GM23338 (cell line): ENCODE results near the gene CCDC167. TPM values are rescaled to one million over a fixed set of nuclear protein-coding genes. Genes with fewer than 3 reads are reported as not detected.

ENCODE experiments used
- CREB1 ChIP-seq: fragments of 250-450 bp; sonication (Bioruptor Pico); IDR thresholded peaks from 2 replicates; pipeline ENCODE4 v1.5.0; 2020; ENCODE audit warnings: low read depth, mild to moderate bottlenecking, moderate library complexity
- CTCF ChIP-seq, 2 experiments: fragments of 200-600 bp in 1 of 2; sonication (generic) in 1 of 2; conservative IDR thresholded peaks; 2 replicates each; pipeline versions ENCODE4 v1.5.1 to v1.6.1; 2016 to 2017; ENCODE audit warnings: antibody characterized with exemption in 2 of 2, low read depth in 2 of 2, mild to moderate bottlenecking in 2 of 2, moderate library complexity in 1 of 2
- ETS1 ChIP-seq: IDR thresholded peaks from 2 replicates; pipeline ENCODE4 v1.6.1; 2016; ENCODE audit warnings: antibody characterized with exemption
- JUNB ChIP-seq: IDR thresholded peaks from one replicate; pipeline ENCODE4 v1.6.1; 2016; ENCODE audit warnings: antibody characterized with exemption; ENCODE audit not compliant: unreplicated experiment
- NANOG ChIP-seq: IDR thresholded peaks from 2 replicates; pipeline ENCODE4 v1.6.1; 2016; ENCODE audit warnings: antibody characterized with exemption, borderline replicate concordance
- POLR2AphosphoS5 ChIP-seq: IDR thresholded peaks from 2 replicates; pipeline ENCODE4 v1.6.1; 2016; ENCODE audit warnings: antibody characterized with exemption, low read depth
- ZNF114 ChIP-seq: fragments of 250-450 bp; sonication (Bioruptor Pico); IDR thresholded peaks from 2 replicates; pipeline ENCODE4 v1.5.0; 2020; ENCODE audit warnings: mild to moderate bottlenecking, moderate library complexity
- ZNF331 ChIP-seq: fragments of 250-450 bp; sonication (Bioruptor Pico); IDR thresholded peaks from 2 replicates; pipeline ENCODE4 v1.5.0; 2020; ENCODE audit warnings: low read depth, mild to moderate bottlenecking, moderate library complexity
- ZNF462 ChIP-seq: fragments of 250-450 bp; sonication (Bioruptor Pico); IDR thresholded peaks from 2 replicates; pipeline ENCODE4 v1.5.0; 2020; ENCODE audit warnings: mild to moderate bottlenecking, moderate library complexity
- polyA plus RNA-seq: library from polyadenylated mRNA; unstranded; fragments of >200 nt; fragmentation: Nextera tagmentation; extraction: Ambion mirVana; gene quantifications from 2 replicates; pipeline ENCODE4 v1.2.1, GENCODE V29; 2016
- total RNA-seq: library from RNA; depleted of rRNA; stranded (reverse); fragments of >200 nt; shearing (Covaris generic); gene quantifications from 2 replicates; pipeline ENCODE4 v1.2.3, GENCODE V29; 2014

The CCDC167 gene
- total and polyA plus RNA-seq, 2 experiments from 2014 or later, result 17.6 to 21.4 TPM

- TF ChIP-seq ZNF462 (CRISPR knock-in tag) (no peak), ETS1 (no peak), JUNB (no peak), POLR2AphosphoS5 (no peak), ZNF114 (CRISPR knock-in tag) (no peak), CREB1 (CRISPR knock-in tag) (no peak), ZNF331 (CRISPR knock-in tag) (no peak), NANOG (no peak), CTCF (conservative IDR thresholded peaks at IDR 0.05; ENCODE audit: low read depth in 2 of 2) (no peak)
These were observed 21.2 kb upstream of the CCDC167 start (continued) for GRCh38 chr6:37520926-37521325.
